GM18867 (cell line): ENCODE measurements around the gene PDIK1L.

ENCODE experiments used
- ATAC-seq: cut with Tn5 transposase; IDR thresholded peaks from one replicate; pipeline ENCODE4 v1.9.1; 2021; ENCODE audit warnings: mild to moderate bottlenecking, moderate library complexity; ENCODE audit not compliant: unreplicated experiment

The PDIK1L gene

DNA sequence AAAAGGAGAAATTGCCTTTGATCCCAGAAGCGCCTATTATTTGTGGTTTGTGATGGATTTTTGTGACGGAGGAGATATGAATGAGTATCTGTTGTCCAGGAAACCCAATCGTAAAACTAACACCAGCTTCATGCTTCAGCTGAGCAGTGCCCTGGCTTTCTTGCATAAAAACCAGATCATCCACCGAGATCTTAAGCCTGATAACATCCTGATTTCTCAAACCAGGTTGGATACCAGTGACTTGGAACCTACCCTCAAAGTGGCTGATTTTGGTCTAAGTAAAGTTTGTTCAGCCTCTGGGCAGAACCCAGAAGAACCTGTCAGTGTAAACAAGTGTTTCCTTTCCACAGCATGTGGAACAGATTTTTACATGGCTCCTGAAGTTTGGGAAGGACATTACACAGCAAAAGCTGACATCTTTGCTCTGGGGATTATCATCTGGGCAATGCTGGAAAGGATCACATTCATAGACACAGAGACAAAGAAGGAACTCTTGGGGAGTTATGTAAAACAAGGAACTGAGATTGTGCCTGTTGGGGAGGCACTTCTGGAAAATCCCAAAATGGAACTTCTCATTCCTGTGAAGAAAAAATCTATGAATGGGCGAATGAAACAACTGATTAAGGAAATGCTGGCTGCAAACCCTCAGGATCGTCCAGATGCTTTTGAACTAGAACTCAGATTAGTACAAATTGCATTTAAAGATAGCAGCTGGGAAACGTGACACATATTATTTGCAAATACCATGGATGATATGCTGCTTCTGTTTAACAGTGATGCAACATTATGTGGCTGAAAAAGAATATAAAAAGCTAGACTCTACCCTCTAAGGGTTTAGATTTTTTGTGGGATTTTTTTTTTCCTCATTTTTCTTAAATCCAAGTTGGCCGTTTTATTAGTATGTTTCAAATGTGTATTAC lies 10.5 kb downstream of the PDIK1L start:
- no peak for ATAC-seq

- ATAC-seq, result no peak
Observed at GRCh38 chr1:26122988-26123973, 11.7 kb downstream of the PDIK1L start.

DNA sequence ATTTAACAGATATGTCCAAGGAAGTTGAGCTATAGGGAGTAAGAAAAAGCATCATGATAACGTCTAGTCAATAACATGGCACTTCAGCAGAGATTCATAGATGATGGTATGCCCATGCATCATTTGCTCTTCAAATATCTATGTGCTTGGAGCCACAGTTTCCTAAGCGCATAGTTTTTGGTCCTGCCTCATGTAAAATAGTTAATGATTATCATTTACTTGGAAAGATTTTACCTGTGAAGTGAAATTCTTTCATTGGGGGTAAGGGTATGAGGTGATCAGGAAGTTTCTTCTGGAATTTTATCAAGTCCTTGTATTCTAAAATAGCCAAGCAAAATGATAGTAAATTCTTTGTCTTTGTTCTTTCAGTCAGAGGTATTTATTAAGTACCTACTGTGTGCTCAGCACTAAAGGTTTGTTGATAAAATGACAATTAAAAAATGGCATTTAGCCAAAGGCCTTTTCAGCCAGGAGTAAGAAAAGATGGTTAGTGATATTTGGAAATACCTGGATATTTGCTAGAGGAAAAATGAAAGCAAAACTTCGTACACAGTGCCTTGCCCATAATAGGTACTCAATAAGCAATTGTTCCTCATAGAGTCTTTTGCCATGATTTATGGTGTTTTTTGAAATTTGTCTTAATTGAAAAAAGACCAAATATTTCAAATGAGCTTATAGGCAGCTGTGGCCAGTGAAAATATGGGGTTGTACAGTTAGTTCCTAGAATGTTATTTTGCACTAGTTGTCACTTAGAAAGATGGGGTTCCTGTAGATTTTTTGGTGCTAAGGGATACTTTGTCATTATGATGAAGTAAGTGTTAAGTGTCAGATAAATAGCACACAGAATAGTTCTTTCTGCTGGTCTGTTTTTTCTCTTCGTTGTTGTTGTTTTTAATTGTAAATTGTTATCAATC lies 13.1 kb downstream of the PDIK1L start:
- ATAC-seq, result no peak

- ATAC-seq, result no peak
Observed at GRCh38 chr1:26125382-26125781, 13.8 kb downstream of the PDIK1L start.

- no peak for ATAC-seq
Observed at GRCh38 chr1:26125946-26126320, 14.3 kb downstream of the PDIK1L start.

GRCh38 chr1:26126321-26127084 lies 14.9 kb downstream of the PDIK1L start:
- ATAC-seq, result peak; percentile 82

GRCh38 chr1:26127235-26128163 lies 15.9 kb downstream of the PDIK1L start:
- no peak for ATAC-seq

- no peak for ATAC-seq
Observed at GRCh38 chr1:26129778-26130177, 18.2 kb downstream of the PDIK1L start.

- ATAC-seq, result no peak
Observed at GRCh38 chr1:26130695-26131094, 19.1 kb downstream of the PDIK1L start.

DNA sequence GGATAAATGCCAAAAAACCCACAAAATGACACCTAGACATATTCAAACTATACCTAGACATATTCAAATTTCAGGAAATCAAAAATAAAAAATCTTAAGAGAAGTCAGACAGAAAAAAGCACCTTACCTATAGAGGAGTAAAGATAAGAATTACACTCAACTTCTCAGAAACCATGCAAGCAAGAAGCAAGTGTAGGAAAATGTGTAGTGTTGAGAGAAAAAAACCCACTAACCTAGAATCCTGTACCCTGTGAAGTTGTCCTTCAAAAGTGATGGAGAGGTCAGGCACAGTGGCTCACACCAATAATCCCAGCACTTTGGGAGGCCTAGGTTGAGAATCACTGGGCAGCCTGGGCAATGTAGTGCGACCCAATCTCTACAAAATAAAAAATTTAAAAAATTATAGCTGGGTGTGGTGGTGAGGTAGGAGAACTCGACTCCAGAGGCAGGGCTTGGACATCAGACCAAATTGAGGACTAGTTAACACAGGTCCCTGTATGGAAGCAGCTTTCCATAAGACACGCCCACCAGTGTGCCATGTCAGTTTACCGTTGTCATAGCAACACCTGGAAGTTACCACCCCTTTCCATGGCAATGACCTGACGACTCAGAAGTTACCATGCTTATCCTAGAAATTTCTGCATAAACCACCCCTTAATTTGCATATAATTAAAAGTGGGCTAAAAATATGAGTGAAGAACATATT lies 20.7 kb downstream of the PDIK1L start:
- ATAC-seq, result no peak

DNA sequence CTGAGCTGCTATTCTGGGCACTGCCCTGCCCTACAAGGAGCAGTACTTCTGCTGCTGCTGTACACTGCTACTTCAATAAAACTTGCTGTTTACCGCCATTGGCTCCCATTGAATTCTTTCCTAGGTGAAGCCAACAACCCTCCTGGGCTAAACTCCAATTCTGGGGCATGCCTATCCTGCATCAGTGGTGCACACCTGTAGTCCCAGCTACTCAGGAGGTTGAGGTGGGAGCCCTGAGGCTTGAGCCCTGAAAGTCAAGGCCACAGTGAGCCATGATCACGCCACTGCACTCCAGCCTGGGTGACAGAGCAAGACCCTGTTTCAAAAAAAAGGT lies 21.2 kb downstream of the PDIK1L start:
- ATAC-seq, result no peak

- no peak for ATAC-seq
Observed at GRCh38 chr1:26134466-26134865, 22.8 kb downstream of the PDIK1L start.

DNA sequence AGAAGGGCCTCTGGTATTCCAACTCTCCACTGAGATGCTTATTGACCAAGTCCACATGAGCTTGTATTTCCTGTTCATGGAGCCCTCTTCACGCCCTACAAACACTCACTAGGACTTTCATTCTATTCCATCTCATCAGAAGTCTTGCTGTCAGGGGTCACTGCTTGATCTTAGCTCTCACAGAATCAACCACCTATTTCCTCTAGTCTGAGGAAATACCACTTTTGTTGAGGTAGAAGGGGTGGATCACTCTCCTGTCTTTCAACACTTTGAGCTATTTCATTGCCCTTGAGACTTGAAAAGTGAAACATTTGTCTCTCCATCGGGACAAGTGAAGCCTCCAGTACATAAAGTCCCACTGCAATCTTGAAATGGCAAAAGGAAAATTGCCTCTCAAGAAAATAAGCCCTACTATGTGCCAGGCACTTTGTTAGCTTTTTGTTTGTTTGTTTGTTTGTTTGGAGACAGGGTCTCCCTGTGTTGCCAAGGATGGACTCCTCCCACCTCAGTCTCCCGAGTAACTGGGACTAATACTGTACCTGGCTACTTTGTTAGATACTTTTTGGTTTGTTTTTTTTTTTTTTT lies 27.4 kb downstream of the PDIK1L start:
- ATAC-seq, result no peak

GRCh38 chr1:26142159-26142558 lies 30.5 kb downstream of the PDIK1L start:
- ATAC-seq, result no peak

DNA sequence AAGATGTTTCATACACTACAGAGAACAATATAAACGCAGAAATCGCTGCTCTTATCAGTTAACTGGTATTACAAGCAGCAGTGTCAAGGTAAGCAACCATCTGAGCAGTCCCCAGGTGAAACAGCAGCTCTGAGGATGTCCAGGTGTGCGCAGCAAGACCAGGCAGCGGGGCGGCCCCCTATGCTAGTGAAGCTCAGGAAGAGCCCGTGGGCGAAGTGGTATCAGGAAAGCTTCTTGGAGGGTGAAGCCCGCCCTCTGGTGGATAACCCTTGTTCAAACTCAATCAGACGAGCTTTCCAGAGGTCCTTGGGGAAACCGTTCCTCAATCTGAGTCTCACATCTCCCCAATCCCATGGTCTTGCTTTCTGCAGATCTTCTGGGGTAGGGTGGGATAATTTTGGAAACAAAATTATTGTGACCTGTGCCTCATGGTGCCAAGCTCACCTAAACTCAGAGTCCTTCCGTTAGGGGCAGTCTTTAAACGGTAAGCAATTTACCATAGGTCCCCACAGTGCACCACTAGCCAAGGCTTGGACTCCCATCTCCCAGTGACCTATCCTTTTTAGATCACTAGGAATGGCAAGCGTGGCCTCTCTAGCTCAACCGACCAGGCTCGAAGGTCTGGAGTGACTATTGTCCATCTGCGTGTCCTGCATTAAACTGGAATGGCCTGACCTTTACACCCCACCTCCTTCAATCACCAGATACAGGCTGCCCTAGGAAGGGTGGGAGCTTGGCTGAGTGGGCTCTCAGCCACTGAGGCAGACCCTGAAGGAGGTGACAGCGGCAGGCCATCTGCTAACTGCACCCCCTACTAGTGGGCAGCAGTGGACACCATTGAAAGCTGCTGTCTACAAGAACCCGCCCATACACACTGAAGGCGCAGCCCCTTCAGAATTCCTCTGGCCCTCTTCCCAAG lies 33.7 kb downstream of the PDIK1L start:
- ATAC-seq, result no peak

- ATAC-seq, result no peak
Observed at GRCh38 chr1:26145960-26146294, 34.3 kb downstream of the PDIK1L start.

GRCh38 chr1:26148887-26149286 lies 37.3 kb downstream of the PDIK1L start:
- ATAC-seq, result no peak
